Upper lobe of left lung (tissue), 6 donors: ENCODE data around the gene NME7. TPM values are rescaled to one million over a fixed set of nuclear protein-coding genes. Genes with fewer than 3 reads are reported as not detected.

ENCODE experiments used
- ATAC-seq, 2 donors: fragments of 200-7000 bp; cut with Tn5 transposase; one replicate each; pipeline ENCODE4 v1.9.1; 2022; ENCODE audit warnings: mild to moderate bottlenecking in 2 of 2, moderate library complexity in 2 of 2; ENCODE audit not compliant: low FRiP score in 2 of 2
- DNase-seq, 2 donors: peaks; one replicate each; pipeline ENCODE4 v3.0.0-alpha.2; 2019 to 2020
- H3K27ac ChIP-seq, 4 donors: fragments of 200-600 bp; sonication (generic); one replicate each; pipeline ENCODE4 v1.5.1; 2016 to 2019
- H3K27me3 ChIP-seq, 4 donors: fragments of 200-600 bp; sonication (generic); one replicate each; pipeline ENCODE4 v1.5.1; 2017 to 2019
- H3K36me3 ChIP-seq, 4 donors: fragments of 200-600 bp; sonication (generic); one replicate each; pipeline ENCODE4 v1.5.1; 2016 to 2019
- H3K4me1 ChIP-seq, 4 donors: fragments of 200-600 bp; sonication (generic); one replicate each; pipeline ENCODE4 v1.5.1; 2018 to 2019
- H3K4me3 ChIP-seq, 4 donors: fragments of 200-600 bp; sonication (generic); one replicate each; pipeline ENCODE4 v1.5.1; 2017 to 2019; ENCODE audit warnings: mild to moderate bottlenecking in 2 of 4, moderate library complexity in 1 of 4
- H3K9me3 ChIP-seq, 4 donors: fragments of 200-600 bp; sonication (generic); one replicate each; pipeline ENCODE4 v1.5.1; 2018 to 2019
- EP300 ChIP-seq, 4 donors: sonication (generic); formaldehyde crosslinking; IDR thresholded peaks; one replicate each; pipeline ENCODE4 v1.5.1; 2017; ENCODE audit warnings: antibody characterized with exemption in 4 of 4, control low read depth in 2 of 4
- POLR2A ChIP-seq, 4 donors: fragments of 450-650 bp; IDR thresholded peaks; one replicate each; pipeline ENCODE4 v1.5.1; 2016 to 2017; ENCODE audit warnings: antibody characterized with exemption in 4 of 4, mild to moderate bottlenecking in 2 of 4
- POLR2AphosphoS5 ChIP-seq, 2 donors: sonication (generic); formaldehyde crosslinking; IDR thresholded peaks; one replicate each; pipeline ENCODE4 v1.5.1; 2017; ENCODE audit warnings: antibody characterized with exemption in 2 of 2
- WGBS, 2 donors: methylation state at CpG; one replicate each; pipeline ENCODE4 v1.1.5; 2017 to 2018; 5-methylcytosine and 5-hydroxymethylcytosine counted together
- total RNA-seq, 6 donors: library from RNA; depleted of rRNA in 4 of 6; stranded (reverse); fragments of >200 nt in 4 of 6; gene quantifications; one replicate each; pipeline versions ENCODE4 v1.1.0 to v1.2.1, GENCODE V29; 2016 to 2021
- TF ChIP-seq, protein P1 (sequence below), 6 experiments: fragments of 450-650 bp in 4 of 6; fragments of 200-600 bp in 2 of 6; sonication (generic) in 2 of 6; IDR thresholded peaks; one replicate each; pipeline ENCODE4 v1.5.1; 2016 to 2019; ENCODE audit warnings: antibody characterized with exemption in 6 of 6
- donor health status: DM: no; HTN: no; CAD: no; lungs with moderate emphysema.
- donor health status: DM: no; HTN: yes; CAD: no; lungs with severe emphysema.

Gene NME7
- total RNA-seq, 6 donors from 2014 or later, result 9.8 to 24.1 (median 12.1) TPM

DNA sequence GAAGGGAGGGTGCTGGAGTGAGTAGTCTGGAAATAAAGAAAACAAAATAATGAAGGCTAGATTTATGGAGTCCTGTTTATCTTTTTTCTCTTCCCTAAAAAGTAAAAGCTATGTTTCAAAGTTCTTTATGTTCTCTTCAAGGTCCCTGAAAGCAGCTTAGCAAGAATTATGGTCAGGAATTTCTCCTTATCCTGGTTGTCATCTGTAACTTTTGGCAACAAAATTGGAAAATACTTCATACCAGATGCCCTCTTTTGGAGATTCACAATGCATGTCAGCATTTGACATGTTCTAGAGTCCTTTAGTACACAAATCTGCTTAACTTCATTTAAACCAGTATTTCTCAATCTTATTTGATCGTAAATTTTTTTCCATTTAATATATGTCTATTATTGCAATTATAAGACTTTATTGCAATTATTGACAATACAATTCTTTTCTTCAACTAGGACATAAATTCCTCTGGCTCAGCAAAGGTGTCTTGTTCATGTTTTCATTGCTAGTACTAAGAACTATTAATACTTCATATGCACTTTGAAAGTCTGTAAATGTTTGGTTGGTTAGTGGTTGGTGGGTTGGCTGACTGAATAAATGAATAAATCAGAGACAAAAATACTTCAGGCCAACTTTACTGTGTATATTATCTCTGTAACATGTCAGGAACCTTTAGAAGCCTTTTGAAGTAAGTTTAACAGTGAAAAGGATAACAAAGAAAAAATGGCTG is 159.6 kb downstream of the NME7 start:
- Histone ChIP-seq H3K9me3 (no peaks in the 10 kb centered on the region), H3K36me3 (no peaks in the 10 kb centered on the region), H3K27me3 (no peaks in the 10 kb centered on the region), H3K4me1 (no peaks in the 10 kb centered on the region), H3K4me3 (no peak overlapping the region), H3K27ac (no peak overlapping the region)
- 96 to 97% methylated on average over 1 of the region's 1 CpG for WGBS, 2 donors
- DNase-seq (no peak), ATAC-seq (no peak)
- TF ChIP-seq EP300 (IDR thresholded peaks at IDR 0.05) (no peak), POLR2A (IDR thresholded peaks at IDR 0.05) (no peak), POLR2AphosphoS5 (IDR thresholded peaks at IDR 0.05) (no peak)
- TF ChIP-seq, protein P1, sequence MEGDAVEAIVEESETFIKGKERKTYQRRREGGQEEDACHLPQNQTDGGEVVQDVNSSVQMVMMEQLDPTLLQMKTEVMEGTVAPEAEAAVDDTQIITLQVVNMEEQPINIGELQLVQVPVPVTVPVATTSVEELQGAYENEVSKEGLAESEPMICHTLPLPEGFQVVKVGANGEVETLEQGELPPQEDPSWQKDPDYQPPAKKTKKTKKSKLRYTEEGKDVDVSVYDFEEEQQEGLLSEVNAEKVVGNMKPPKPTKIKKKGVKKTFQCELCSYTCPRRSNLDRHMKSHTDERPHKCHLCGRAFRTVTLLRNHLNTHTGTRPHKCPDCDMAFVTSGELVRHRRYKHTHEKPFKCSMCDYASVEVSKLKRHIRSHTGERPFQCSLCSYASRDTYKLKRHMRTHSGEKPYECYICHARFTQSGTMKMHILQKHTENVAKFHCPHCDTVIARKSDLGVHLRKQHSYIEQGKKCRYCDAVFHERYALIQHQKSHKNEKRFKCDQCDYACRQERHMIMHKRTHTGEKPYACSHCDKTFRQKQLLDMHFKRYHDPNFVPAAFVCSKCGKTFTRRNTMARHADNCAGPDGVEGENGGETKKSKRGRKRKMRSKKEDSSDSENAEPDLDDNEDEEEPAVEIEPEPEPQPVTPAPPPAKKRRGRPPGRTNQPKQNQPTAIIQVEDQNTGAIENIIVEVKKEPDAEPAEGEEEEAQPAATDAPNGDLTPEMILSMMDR (IDR thresholded peaks at IDR 0.05), result no peak

DNA sequence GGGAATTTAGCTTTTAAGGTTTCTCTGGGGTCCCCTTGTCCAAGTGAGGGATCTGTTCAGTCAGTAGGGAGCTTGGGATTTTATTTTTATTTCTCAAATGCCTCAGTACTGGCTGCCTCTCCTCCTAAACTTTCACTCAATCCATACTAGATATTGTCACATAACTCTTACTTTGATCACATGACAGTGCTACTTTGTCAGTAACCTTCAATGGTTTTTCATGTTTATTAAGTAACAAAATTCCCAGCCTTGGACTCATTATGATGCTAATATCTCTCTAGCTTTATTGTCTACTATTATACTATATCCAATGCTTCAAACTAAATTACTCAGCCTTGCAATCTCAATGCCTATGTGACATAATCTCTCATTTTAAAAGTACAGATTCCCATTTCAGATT is 163.4 kb downstream of the NME7 start:
- H3K4me1 ChIP-seq, result no peaks in the 10 kb centered on the region
- ATAC-seq, result no peak
- no peak for DNase-seq
- H3K9me3 ChIP-seq, result no peaks in the 10 kb centered on the region
- no peaks in the 10 kb centered on the region for H3K36me3 ChIP-seq
- H3K27ac ChIP-seq, result no peak overlapping the region
- no peak overlapping the region for H3K4me3 ChIP-seq
- no peak for TF ChIP-seq POLR2A (IDR thresholded peaks at IDR 0.05)
- no peak for TF ChIP-seq EP300 (IDR thresholded peaks at IDR 0.05)
- TF ChIP-seq, protein P1 (IDR thresholded peaks at IDR 0.05), result no peak
- TF ChIP-seq POLR2AphosphoS5 (IDR thresholded peaks at IDR 0.05), result no peak
- H3K27me3 ChIP-seq, result no peaks in the 10 kb centered on the region

DNA sequence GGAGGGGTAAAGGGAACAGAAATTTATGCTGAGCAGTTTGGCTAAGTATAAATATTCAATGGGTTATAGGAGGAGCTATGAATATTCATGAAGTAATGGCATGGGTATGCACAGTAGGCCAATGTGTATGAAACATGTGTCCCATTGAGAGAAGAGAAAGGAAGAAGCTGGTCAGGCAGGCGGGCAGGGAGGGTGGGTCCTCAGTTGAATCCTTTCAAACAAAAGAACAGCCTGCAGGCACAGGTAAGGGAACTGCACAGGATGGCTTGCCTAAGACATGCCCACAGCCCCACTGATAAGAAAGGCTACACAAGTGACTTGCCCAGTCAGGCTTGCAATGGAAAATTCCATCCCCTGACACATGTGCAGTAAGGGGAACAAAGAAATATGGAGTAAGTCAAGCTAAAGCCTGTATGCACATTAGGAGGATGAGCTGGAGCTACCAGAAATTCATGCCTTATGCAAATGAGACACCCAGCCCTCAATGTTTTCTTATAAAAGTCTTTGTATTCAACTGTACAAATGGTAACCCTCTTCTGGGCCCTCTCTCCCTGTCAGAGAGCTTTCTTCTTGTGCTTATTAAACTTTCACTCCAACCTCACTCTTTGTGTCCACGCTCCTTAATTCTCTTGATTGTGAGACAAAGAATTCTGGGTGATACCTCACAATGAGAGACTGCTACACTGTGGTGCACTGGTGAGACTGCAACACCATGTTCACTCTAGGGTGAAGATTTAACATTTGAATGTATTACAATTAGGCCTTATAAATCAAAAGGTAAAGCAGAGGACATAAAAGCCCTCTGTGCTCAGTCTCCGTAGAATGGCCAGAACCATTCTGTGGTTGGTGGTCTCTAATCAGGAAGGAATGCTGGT is 164.6 kb downstream of the NME7 start:
- Histone ChIP-seq H3K27ac (no peak overlapping the region), H3K36me3 (no peaks in the 10 kb centered on the region), H3K27me3 (no peaks in the 10 kb centered on the region), H3K9me3 (no peaks in the 10 kb centered on the region), H3K4me1 (no peaks in the 10 kb centered on the region), H3K4me3 (no peak overlapping the region)
- WGBS, 2 donors, result 95 to 96% methylated on average over 3 of the region's 3 CpGs
- ATAC-seq, result no peak
- TF ChIP-seq POLR2AphosphoS5 (IDR thresholded peaks at IDR 0.05) (no peak), EP300 (IDR thresholded peaks at IDR 0.05) (no peak), POLR2A (IDR thresholded peaks at IDR 0.05) (no peak)
- TF ChIP-seq, protein P1 (IDR thresholded peaks at IDR 0.05), result no peak
- DNase-seq, result no peak

DNA sequence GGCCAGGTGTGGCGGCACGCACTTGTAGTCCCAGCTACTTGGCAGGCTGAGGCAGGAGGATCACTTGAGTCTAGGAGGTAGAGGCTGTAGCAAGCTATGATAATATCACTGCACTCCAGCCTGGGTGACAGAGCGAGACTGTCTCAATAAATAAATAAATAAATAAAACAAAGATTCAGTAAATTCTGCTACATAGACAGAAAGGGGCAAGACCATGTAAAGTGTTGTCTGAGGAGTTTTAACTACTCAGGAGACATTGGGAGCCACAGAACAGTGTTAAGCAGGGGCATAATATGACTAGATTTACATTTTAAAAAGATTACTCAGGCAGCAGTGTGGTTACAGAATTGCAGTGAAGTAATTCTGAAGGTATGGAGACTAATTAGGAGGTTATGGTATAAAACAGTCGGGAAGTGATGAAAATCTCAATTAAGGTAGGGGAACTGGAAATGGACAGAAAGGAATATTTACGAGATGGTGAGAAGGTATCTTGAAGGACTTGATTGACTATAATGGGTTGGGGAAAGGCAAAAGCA is 166.4 kb downstream of the NME7 start:
- no peaks in the 10 kb centered on the region for H3K9me3 ChIP-seq
- TF ChIP-seq, protein P1 (IDR thresholded peaks at IDR 0.05), result no peak
- no peak for TF ChIP-seq POLR2A (IDR thresholded peaks at IDR 0.05)
- TF ChIP-seq POLR2AphosphoS5 (IDR thresholded peaks at IDR 0.05), result no peak
- no peak for TF ChIP-seq EP300 (IDR thresholded peaks at IDR 0.05)
- no peak overlapping the region for H3K27ac ChIP-seq
- no peaks in the 10 kb centered on the region for H3K36me3 ChIP-seq
- no peaks in the 10 kb centered on the region for H3K27me3 ChIP-seq
- WGBS, 2 donors, result 96 to 98% methylated on average over 5 of the region's 5 CpGs
- H3K4me1 ChIP-seq, result no peaks in the 10 kb centered on the region
- DNase-seq (no peak), ATAC-seq (no peak)
- H3K4me3 ChIP-seq, result no peak overlapping the region
